HL-60 (cell line): ENCODE measurements around the gene CHSY1.

Experiments
- GABPA ChIP-seq: IDR thresholded peaks from 2 replicates; pipeline ENCODE4 v1.6.1; 2012; ENCODE audit warnings: low read depth
- POLR2AphosphoS5 ChIP-seq: IDR thresholded peaks from 2 replicates; pipeline ENCODE4 v1.6.1; 2012; ENCODE audit warnings: low read depth
- TF ChIP-seq, protein P1 (sequence below): IDR thresholded peaks from one replicate; pipeline ENCODE4 v1.5.1; 2011; ENCODE audit warnings: low read length, control low read depth, inconsistent platforms; ENCODE audit not compliant: insufficient read depth

DNA sequence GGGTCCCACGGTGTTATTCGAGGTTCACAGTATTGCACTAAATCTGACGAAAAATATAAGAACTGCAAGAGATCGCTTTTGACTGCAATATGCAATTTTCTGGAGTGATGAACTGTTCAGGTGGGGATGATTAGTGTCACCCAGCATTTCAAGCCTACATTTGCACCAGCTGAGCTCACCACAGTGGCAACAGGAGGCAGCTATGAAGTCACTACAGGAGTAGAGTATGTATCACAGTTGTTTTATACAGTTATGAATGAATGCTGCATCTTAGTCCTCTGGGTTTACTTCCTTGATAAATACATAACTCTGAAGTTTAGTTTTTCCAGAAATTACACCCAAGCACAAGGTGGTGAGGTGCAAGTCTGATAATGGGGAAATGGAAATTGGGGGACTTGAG lies 69.6 kb downstream of the CHSY1 start:
- TF ChIP-seq, protein P1, sequence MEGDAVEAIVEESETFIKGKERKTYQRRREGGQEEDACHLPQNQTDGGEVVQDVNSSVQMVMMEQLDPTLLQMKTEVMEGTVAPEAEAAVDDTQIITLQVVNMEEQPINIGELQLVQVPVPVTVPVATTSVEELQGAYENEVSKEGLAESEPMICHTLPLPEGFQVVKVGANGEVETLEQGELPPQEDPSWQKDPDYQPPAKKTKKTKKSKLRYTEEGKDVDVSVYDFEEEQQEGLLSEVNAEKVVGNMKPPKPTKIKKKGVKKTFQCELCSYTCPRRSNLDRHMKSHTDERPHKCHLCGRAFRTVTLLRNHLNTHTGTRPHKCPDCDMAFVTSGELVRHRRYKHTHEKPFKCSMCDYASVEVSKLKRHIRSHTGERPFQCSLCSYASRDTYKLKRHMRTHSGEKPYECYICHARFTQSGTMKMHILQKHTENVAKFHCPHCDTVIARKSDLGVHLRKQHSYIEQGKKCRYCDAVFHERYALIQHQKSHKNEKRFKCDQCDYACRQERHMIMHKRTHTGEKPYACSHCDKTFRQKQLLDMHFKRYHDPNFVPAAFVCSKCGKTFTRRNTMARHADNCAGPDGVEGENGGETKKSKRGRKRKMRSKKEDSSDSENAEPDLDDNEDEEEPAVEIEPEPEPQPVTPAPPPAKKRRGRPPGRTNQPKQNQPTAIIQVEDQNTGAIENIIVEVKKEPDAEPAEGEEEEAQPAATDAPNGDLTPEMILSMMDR = no peak
- TF ChIP-seq GABPA (no peak), POLR2AphosphoS5 (no peak)
